HUES64 (cell line): ENCODE measurements around the gene NTM.

Source experiments
- H3K27ac ChIP-seq: 2 replicates; pipeline ENCODE4 v1.7.0; 2013; ENCODE audit warnings: low read depth, low read length, inconsistent platforms
- H3K27me3 ChIP-seq: 2 replicates; pipeline ENCODE4 v1.6.1; 2013; ENCODE audit warnings: mild to moderate bottlenecking, low read length; ENCODE audit not compliant: insufficient read depth
- H3K36me3 ChIP-seq: 2 replicates; pipeline ENCODE4 v1.6.1; 2013; ENCODE audit warnings: mild to moderate bottlenecking, low read length; ENCODE audit not compliant: insufficient read depth
- H3K4me1 ChIP-seq: 2 replicates; pipeline ENCODE4 v1.6.1; 2013; ENCODE audit warnings: mild to moderate bottlenecking, low read length, moderate library complexity; ENCODE audit not compliant: insufficient read depth
- H3K4me3 ChIP-seq: 2 replicates; pipeline ENCODE4 v1.5.1; 2013; ENCODE audit warnings: mild to moderate bottlenecking, low read length, moderate library complexity
- H3K9ac ChIP-seq: 2 replicates; pipeline ENCODE4 v1.6.1; 2013; ENCODE audit warnings: mild to moderate bottlenecking, low read depth, low read length
- H3K9me3 ChIP-seq: 2 replicates; pipeline ENCODE4 v1.6.1; 2013; ENCODE audit warnings: low read depth, low read length; ENCODE audit not compliant: insufficient read depth
- WGBS: fragments of 150-250, 120-280 bp; methylation state at CpG from one replicate; pipeline ENCODE4 v1.1.7; 2013; ENCODE audit warnings: missing lambda C conversion rate; 5-methylcytosine and 5-hydroxymethylcytosine counted together

Gene NTM

GRCh38 chr11:131987703-131988102 is 617.3 kb downstream of the NTM start:
- Histone ChIP-seq H3K9ac (no peak overlapping the region), H3K4me1 (peaks cover 17% of the 10 kb centered on the region), H3K4me3 (no peak overlapping the region), H3K27me3 (no peaks in the 10 kb centered on the region), H3K9me3 (no peaks in the 10 kb centered on the region), H3K27ac (no peak overlapping the region), H3K36me3 (no peaks in the 10 kb centered on the region)
- WGBS, result 97% methylated on average over 2 of the region's 2 CpGs

GRCh38 chr11:131991606-131992005 is 621.2 kb downstream of the NTM start:
- Histone ChIP-seq H3K27me3 (no peaks in the 10 kb centered on the region), H3K4me3 (no peak overlapping the region), H3K36me3 (no peaks in the 10 kb centered on the region), H3K9ac (no peak overlapping the region), H3K9me3 (peaks cover 14% of the 10 kb centered on the region; the same call in 1 of the 2 replicates), H3K4me1 (no peaks in the 10 kb centered on the region), H3K27ac (no peak overlapping the region)
- 96% methylated on average over 2 of the region's 2 CpGs for WGBS

GRCh38 chr11:131993246-131993645 is 622.8 kb downstream of the NTM start:
- 84% methylated on average over 2 of the region's 2 CpGs for WGBS

GRCh38 chr11:131998020-131998419 is 627.6 kb downstream of the NTM start:
- Histone ChIP-seq H3K9me3 (peaks cover 14% of the 10 kb centered on the region; the same call in 1 of the 2 replicates), H3K4me1 (0 out of 2 replicates have a peak, but pooled peaks cover 4% of the 10 kb centered on the region), H3K9ac (no peak overlapping the region), H3K27ac (no peak overlapping the region), H3K4me3 (no peak overlapping the region), H3K27me3 (no peaks in the 10 kb centered on the region), H3K36me3 (no peaks in the 10 kb centered on the region)
- WGBS, result 89% methylated on average over 5 of the region's 5 CpGs

More at GRCh38 chr11:131993246-131993645, 622.8 kb downstream of the NTM start:
- no peak overlapping the region for H3K27ac ChIP-seq
- H3K36me3 ChIP-seq, result no peaks in the 10 kb centered on the region
- no peak overlapping the region for H3K4me3 ChIP-seq
- H3K9me3 ChIP-seq, result peaks cover 14% of the 10 kb centered on the region; the same call in 1 of the 2 replicates
- H3K4me1 ChIP-seq, result no peaks in the 10 kb centered on the region
- no peak overlapping the region for H3K9ac ChIP-seq
- no peaks in the 10 kb centered on the region for H3K27me3 ChIP-seq

- Histone ChIP-seq H3K9ac (no peak overlapping the region), H3K4me1 (peaks cover 11% of the 10 kb centered on the region), H3K27me3 (no peaks in the 10 kb centered on the region), H3K4me3 (no peak overlapping the region), H3K36me3 (no peaks in the 10 kb centered on the region), H3K27ac (no peak overlapping the region), H3K9me3 (peaks cover 14% of the 10 kb centered on the region; the same call in 1 of the 2 replicates)
- WGBS, result 71% methylated on average over 6 of the region's 6 CpGs
Measured at GRCh38 chr11:131999084-131999483, 628.7 kb downstream of the NTM start.

- Histone ChIP-seq H3K27ac (no peak overlapping the region), H3K36me3 (no peaks in the 10 kb centered on the region), H3K4me3 (no peak overlapping the region), H3K9ac (no peak overlapping the region), H3K9me3 (peaks cover 14% of the 10 kb centered on the region; the same call in 1 of the 2 replicates), H3K27me3 (no peaks in the 10 kb centered on the region), H3K4me1 (peaks cover 11% of the 10 kb centered on the region)
- WGBS, result 91% methylated on average over 1 of the region's 1 CpG
Measured at GRCh38 chr11:131999955-132000354, 629.5 kb downstream of the NTM start.

- no peaks in the 10 kb centered on the region for H3K9me3 ChIP-seq
- no peaks in the 10 kb centered on the region for H3K36me3 ChIP-seq
- no peaks in the 10 kb centered on the region for H3K27me3 ChIP-seq
- H3K9ac ChIP-seq, result no peak overlapping the region
- peaks cover 37% of the 10 kb centered on the region for H3K4me1 ChIP-seq
- WGBS, result 94% methylated on average over 4 of the region's 4 CpGs
- no peak overlapping the region for H3K27ac ChIP-seq
- H3K4me3 ChIP-seq, result no peak overlapping the region
Measured at GRCh38 chr11:132005887-132006286, 635.5 kb downstream of the NTM start.

- H3K9me3 ChIP-seq, result no peaks in the 10 kb centered on the region
- WGBS, result 84% methylated on average over 7 of the region's 7 CpGs
- no peak overlapping the region for H3K27ac ChIP-seq
- H3K36me3 ChIP-seq, result no peaks in the 10 kb centered on the region
- H3K9ac ChIP-seq, result no peak overlapping the region
- H3K4me3 ChIP-seq, result no peak overlapping the region
- H3K4me1 ChIP-seq, result peaks cover 37% of the 10 kb centered on the region
- H3K27me3 ChIP-seq, result no peaks in the 10 kb centered on the region
Measured at GRCh38 chr11:132006884-132007580, 636.6 kb downstream of the NTM start.

- H3K9me3 ChIP-seq, result no peaks in the 10 kb centered on the region
- H3K4me1 ChIP-seq, result peaks cover 37% of the 10 kb centered on the region
- no peak overlapping the region for H3K4me3 ChIP-seq
- H3K9ac ChIP-seq, result no peak overlapping the region
- H3K27ac ChIP-seq, result no peak overlapping the region
- WGBS, result 79% methylated on average over 1 of the region's 1 CpG
- no peaks in the 10 kb centered on the region for H3K27me3 ChIP-seq
- no peaks in the 10 kb centered on the region for H3K36me3 ChIP-seq
Measured at GRCh38 chr11:132008226-132008625, 637.8 kb downstream of the NTM start.

- no peaks in the 10 kb centered on the region for H3K9me3 ChIP-seq
- no peaks in the 10 kb centered on the region for H3K27me3 ChIP-seq
- no peak overlapping the region for H3K4me3 ChIP-seq
- H3K27ac ChIP-seq, result no peak overlapping the region
- H3K9ac ChIP-seq, result no peak overlapping the region
- no peaks in the 10 kb centered on the region for H3K36me3 ChIP-seq
- 22% methylated on average over 3 of the region's 4 CpGs for WGBS
- peaks cover 33% of the 10 kb centered on the region for H3K4me1 ChIP-seq
Measured at GRCh38 chr11:132008872-132009271, 638.5 kb downstream of the NTM start.

GRCh38 chr11:132020001-132020400 is 649.6 kb downstream of the NTM start:
- H3K36me3 ChIP-seq, result no peaks in the 10 kb centered on the region
- H3K27me3 ChIP-seq, result no peaks in the 10 kb centered on the region
- no peak overlapping the region for H3K9ac ChIP-seq
- H3K27ac ChIP-seq, result no peak overlapping the region
- no peaks in the 10 kb centered on the region for H3K4me1 ChIP-seq
- H3K9me3 ChIP-seq, result no peaks in the 10 kb centered on the region
- WGBS, result 100% methylated on average over 1 of the region's 1 CpG
- no peak overlapping the region for H3K4me3 ChIP-seq
